Epidermal melanocyte (primary cell): ENCODE data around the gene HDAC4.
"Not testable (repeated sequence)": the region's sequence is repeated elsewhere in the genome, so short reads cannot be mapped to it uniquely, and the experiment has no call there.

Experiments used
- DNase-seq: peaks from one replicate; pipeline ENCODE4 v3.0.0; 2011; ENCODE audit warnings: low spot score; ENCODE audit not compliant: insufficient read length

HDAC4 gene

GRCh38 chr2:239053801-239054503 is 346.9 kb downstream of the HDAC4 start:
- DNase-seq = no peak

GRCh38 chr2:239052798-239053665 is 347.8 kb downstream of the HDAC4 start:
- no peak for DNase-seq

- no peak for DNase-seq
Measured at GRCh38 chr2:239051891-239052445, 348.9 kb downstream of the HDAC4 start.

- no peak for DNase-seq
Measured at GRCh38 chr2:239050252-239050649, 350.6 kb downstream of the HDAC4 start.

- no peak for DNase-seq
Measured at GRCh38 chr2:239049421-239050251, 351.2 kb downstream of the HDAC4 start.

GRCh38 chr2:239048736-239049135 is 352.1 kb downstream of the HDAC4 start:
- no peak for DNase-seq

- DNase-seq = no peak
Measured at GRCh38 chr2:239047861-239048260, 353.0 kb downstream of the HDAC4 start.

- no peak for DNase-seq
Measured at GRCh38 chr2:239047420-239047819, 353.4 kb downstream of the HDAC4 start.

- DNase-seq = no peak
Measured at GRCh38 chr2:239046822-239047221, 354.0 kb downstream of the HDAC4 start.

GRCh38 chr2:239044336-239044735 is 356.5 kb downstream of the HDAC4 start:
- DNase-seq = no peak

- no peak for DNase-seq
Measured at GRCh38 chr2:239043326-239043725, 357.5 kb downstream of the HDAC4 start.

GRCh38 chr2:239042551-239043320 is 358.1 kb downstream of the HDAC4 start:
- DNase-seq = no peak

- no peak for DNase-seq
Measured at GRCh38 chr2:239042046-239042445, 358.8 kb downstream of the HDAC4 start.

- no peak for DNase-seq
Measured at GRCh38 chr2:239041062-239041461, 359.8 kb downstream of the HDAC4 start.

GRCh38 chr2:239040152-239040761 is 360.6 kb downstream of the HDAC4 start:
- no peak for DNase-seq

GRCh38 chr2:239039479-239039861 is 361.4 kb downstream of the HDAC4 start:
- DNase-seq = no peak

- DNase-seq = no peak
Measured at GRCh38 chr2:239038773-239039478, 361.9 kb downstream of the HDAC4 start.

- not testable (repeated sequence) for DNase-seq
Measured at GRCh38 chr2:239038284-239038683, 362.5 kb downstream of the HDAC4 start.

- DNase-seq = no peak
Measured at GRCh38 chr2:239037559-239037910, 363.3 kb downstream of the HDAC4 start.
